Neural crest cell (in vitro differentiated cells): ENCODE results near the gene ACADM. TPM values are rescaled to one million over a fixed set of nuclear protein-coding genes. Genes with fewer than 3 reads are reported as not detected.
A peak's percentile ranks its signal among the peaks of the same experiment; 100 is the strongest.

Source experiments
- DNase-seq: peaks from one replicate; pipeline ENCODE4 v3.0.0; 2021; ENCODE audit warnings: low read depth, mixed read lengths, low spot score
- H3K27ac Mint-ChIP-seq: one replicate; pipeline ENCODE4 v1.8.0; 2021; ENCODE audit warnings: mild to moderate bottlenecking, mixed read lengths; ENCODE audit not compliant: unreplicated experiment
- H3K27me3 Mint-ChIP-seq: 2 replicates; pipeline ENCODE4 v1.8.0; 2021; ENCODE audit warnings: low read depth, mild to moderate bottlenecking, mixed read lengths
- H3K36me3 Mint-ChIP-seq: 2 replicates; pipeline ENCODE4 v1.8.0; 2021; ENCODE audit warnings: low read depth, mild to moderate bottlenecking, mixed read lengths
- H3K4me1 Mint-ChIP-seq: 2 replicates; pipeline ENCODE4 v1.8.0; 2021; ENCODE audit warnings: mixed read lengths
- H3K4me3 Mint-ChIP-seq: one replicate; pipeline ENCODE4 v1.8.0; 2021; ENCODE audit warnings: mild to moderate bottlenecking, mixed read lengths
- H3K9me3 Mint-ChIP-seq: 2 replicates; pipeline ENCODE4 v1.8.0; 2021; ENCODE audit warnings: mixed read lengths
- total RNA-seq: library from RNA; stranded (reverse); gene quantifications from 2 replicates; pipeline ENCODE4 v1.2.1, GENCODE V29; 2021
- TF ChIP-seq, protein P1 (sequence below): fragments of 200-600 bp; sonication (generic); conservative IDR thresholded peaks from 2 replicates; pipeline ENCODE4 v1.5.0; 2021; ENCODE audit warnings: antibody characterized with exemption, mild to moderate bottlenecking

ACADM gene
- total RNA-seq, 1 donor from 2014 or later = 59.5 TPM

DNA sequence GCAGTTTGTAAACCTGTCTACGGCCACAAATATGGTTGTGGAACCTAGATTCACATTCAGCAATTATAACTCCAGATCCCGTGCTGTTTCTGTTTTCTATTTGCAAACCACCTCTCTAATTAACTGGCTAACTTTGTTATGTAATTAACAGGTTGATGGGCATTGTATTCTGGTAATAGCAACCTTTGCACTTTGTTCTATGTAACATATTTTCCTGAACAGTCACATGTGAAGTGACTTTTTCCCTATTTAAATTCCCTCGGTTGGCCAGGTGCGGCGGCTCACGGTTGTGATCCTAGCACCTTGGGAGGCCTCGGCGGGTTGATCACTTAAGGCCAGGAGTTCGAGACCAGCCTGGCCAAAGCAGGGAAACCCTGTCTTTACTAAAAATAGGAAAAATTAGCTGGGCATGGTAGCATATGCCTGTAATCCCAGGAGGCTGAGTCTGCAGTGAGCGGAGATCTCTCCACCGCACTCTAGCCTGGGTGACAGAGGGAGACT is 1.4 kb downstream of the ACADM start:
- Mint-ChIP-seq H3K4me3 (peak overlapping the region; percentile 99), H3K9me3 (no peaks in the 10 kb centered on the region), H3K27ac (no peak overlapping the region), H3K36me3 (peaks cover 3% of the 10 kb centered on the region), H3K27me3 (no peaks in the 10 kb centered on the region), H3K4me1 (peaks cover 36% of the 10 kb centered on the region)
- TF ChIP-seq, protein P1, sequence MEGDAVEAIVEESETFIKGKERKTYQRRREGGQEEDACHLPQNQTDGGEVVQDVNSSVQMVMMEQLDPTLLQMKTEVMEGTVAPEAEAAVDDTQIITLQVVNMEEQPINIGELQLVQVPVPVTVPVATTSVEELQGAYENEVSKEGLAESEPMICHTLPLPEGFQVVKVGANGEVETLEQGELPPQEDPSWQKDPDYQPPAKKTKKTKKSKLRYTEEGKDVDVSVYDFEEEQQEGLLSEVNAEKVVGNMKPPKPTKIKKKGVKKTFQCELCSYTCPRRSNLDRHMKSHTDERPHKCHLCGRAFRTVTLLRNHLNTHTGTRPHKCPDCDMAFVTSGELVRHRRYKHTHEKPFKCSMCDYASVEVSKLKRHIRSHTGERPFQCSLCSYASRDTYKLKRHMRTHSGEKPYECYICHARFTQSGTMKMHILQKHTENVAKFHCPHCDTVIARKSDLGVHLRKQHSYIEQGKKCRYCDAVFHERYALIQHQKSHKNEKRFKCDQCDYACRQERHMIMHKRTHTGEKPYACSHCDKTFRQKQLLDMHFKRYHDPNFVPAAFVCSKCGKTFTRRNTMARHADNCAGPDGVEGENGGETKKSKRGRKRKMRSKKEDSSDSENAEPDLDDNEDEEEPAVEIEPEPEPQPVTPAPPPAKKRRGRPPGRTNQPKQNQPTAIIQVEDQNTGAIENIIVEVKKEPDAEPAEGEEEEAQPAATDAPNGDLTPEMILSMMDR = no peak
- DNase-seq = no peak

DNA sequence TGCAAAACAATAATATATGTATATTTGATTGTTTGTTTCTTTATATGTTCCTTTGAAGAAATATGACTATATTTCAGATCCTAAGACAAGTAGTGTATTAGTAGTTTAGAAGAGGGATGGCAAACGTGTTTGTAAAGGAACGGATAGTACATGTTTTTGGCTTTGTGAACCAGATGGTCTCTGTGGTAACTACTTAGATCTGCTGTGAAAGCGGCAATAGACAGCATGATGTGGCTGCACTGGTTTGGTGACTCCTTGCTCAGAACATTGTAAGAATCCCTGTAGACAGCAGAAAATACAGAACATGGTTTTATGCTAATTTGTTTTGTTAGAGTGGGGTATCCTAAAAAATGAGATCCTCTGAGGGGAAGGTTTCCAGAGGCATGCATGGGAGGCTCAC is 3.1 kb downstream of the ACADM start:
- H3K27ac Mint-ChIP-seq = no peak overlapping the region
- no peak for DNase-seq
- H3K36me3 Mint-ChIP-seq = peaks cover 5% of the 10 kb centered on the region
- H3K4me3 Mint-ChIP-seq = peak overlapping the region; percentile 51
- H3K9me3 Mint-ChIP-seq = no peaks in the 10 kb centered on the region
- H3K27me3 Mint-ChIP-seq = no peaks in the 10 kb centered on the region
- H3K4me1 Mint-ChIP-seq = peaks cover 36% of the 10 kb centered on the region
- TF ChIP-seq, protein P1 = no peak

DNA sequence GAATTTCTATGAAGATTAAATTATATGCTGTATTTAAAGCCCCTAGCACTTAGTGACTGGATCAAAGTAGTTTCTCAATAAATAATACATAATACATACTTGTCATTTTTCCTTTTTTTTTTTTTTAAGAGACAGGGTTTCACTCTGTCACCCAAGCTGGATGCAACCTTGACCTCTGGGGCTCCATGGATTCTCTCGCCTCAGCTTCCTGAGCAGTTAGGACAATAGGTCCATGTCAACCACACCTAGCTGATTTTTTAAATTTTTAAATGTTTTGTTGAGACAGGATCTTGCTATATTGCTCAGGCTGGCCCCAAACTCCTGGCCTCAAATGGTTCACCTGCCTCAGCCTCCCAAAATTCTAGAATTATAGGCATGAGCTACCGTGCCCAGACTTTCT is 5.9 kb downstream of the ACADM start:
- Mint-ChIP-seq H3K27me3 (no peaks in the 10 kb centered on the region), H3K27ac (no peak overlapping the region), H3K4me1 (peaks cover 18% of the 10 kb centered on the region), H3K9me3 (no peaks in the 10 kb centered on the region), H3K4me3 (no peak overlapping the region), H3K36me3 (peaks cover 13% of the 10 kb centered on the region)
- no peak for DNase-seq
- TF ChIP-seq, protein P1 = no peak

DNA sequence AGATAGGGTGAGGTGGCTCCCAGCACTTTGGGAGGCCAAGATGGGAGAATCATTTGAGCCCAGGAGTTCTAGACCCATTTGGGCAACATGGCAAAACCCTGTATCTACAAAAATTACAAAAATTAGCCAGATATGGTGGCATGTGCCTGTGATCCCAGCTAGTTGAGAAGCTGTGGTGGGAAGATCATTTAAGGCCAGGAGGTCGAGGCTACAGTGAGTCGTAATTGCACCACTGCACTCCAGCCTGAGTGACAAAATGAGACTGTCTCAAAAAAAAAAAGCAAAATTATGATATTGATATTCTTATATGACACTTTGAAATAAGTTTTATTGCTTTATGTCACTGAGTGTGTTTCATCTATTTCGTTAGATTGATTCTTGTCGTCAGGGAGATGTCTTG is 7.4 kb downstream of the ACADM start:
- Mint-ChIP-seq H3K4me3 (no peak overlapping the region), H3K27ac (no peak overlapping the region), H3K9me3 (no peaks in the 10 kb centered on the region), H3K4me1 (peaks cover 5% of the 10 kb centered on the region), H3K36me3 (peaks cover 13% of the 10 kb centered on the region), H3K27me3 (no peaks in the 10 kb centered on the region)
- TF ChIP-seq, protein P1 = no peak
- no peak for DNase-seq

DNA sequence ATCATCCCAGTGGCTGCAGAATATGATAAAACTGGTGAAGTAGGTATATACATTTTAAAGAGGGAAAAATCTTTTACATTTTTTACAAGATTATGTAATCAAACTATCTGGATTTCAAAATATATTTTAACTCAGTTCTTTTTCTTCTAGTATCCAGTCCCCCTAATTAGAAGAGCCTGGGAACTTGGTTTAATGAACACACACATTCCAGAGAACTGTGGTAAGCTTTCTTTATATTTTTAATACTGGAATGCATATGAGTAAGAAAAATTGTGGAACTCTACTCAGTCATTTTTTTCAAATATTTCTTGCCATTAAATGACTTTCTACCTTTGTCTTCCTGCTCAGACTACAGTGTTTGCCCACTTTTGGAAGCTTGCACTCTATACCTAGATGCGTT is 8.2 kb downstream of the ACADM start:
- Mint-ChIP-seq H3K36me3 (peaks cover 13% of the 10 kb centered on the region), H3K9me3 (no peaks in the 10 kb centered on the region), H3K4me3 (no peak overlapping the region), H3K27me3 (no peaks in the 10 kb centered on the region), H3K27ac (no peak overlapping the region), H3K4me1 (peaks cover 1% of the 10 kb centered on the region)
- no peak for DNase-seq
- TF ChIP-seq, protein P1 = no peak

DNA sequence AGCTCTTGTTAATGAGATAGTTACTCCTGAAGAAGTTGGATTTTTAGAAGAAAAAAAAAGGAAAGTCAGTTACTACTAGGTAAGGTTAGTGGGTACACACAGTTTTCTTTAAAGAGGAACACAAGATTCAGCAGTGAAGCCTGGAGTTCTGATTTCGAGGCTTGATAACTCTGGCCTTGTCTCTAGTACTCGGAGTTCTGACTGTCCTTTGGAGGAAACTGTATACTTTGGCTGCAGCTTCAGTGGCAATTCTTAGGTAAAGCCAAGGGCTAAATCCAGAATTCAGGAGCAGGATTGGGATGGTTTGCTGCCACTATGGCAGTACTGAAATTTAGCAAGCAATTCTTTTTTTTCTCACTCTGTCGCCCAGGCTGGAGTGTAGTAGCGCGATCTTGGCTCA is 9.2 kb downstream of the ACADM start:
- Mint-ChIP-seq H3K4me1 (no peaks in the 10 kb centered on the region), H3K27ac (no peak overlapping the region), H3K27me3 (no peaks in the 10 kb centered on the region), H3K9me3 (no peaks in the 10 kb centered on the region), H3K36me3 (peaks cover 13% of the 10 kb centered on the region), H3K4me3 (no peak overlapping the region)
- TF ChIP-seq, protein P1 = no peak
- DNase-seq = no peak
